ENCODE data around the gene NSD1.
"Not testable (repeated sequence)": the region's sequence is repeated elsewhere in the genome, so short reads cannot be mapped to it uniquely, and the experiment has no call there.

The NSD1 gene

DNA sequence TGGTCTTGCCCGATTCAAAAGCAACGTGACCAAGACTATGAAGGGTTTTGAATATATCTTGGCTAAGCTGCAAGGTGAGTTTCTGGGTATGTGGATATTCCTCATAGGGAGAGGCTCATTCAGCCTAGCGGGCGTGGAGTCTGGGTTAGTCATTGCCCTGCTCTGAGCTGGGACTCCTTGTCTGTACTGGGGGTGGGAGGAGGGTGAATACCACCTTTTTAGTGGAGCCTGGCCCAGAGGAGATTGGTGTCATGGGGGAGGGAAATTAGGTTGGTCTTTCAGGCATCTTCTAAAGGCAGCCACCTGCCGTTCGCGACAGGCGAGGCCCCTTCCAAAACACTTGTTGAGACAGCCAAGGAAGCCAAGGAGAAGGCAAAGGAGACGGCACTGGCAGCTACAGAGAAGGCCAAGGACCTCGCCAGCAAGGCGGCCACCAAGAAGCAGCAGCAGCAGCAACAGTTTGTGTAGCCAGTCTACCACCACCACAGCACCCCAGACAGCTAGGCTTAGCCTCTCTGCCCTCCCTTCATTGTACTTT lies 172.6 kb downstream of the NSD1 start:
- DNase-seq = not testable (repeated sequence)

GRCh38 chr5:177306674-177307543 lies 173.3 kb downstream of the NSD1 start:
- no peak for DNase-seq

DNA sequence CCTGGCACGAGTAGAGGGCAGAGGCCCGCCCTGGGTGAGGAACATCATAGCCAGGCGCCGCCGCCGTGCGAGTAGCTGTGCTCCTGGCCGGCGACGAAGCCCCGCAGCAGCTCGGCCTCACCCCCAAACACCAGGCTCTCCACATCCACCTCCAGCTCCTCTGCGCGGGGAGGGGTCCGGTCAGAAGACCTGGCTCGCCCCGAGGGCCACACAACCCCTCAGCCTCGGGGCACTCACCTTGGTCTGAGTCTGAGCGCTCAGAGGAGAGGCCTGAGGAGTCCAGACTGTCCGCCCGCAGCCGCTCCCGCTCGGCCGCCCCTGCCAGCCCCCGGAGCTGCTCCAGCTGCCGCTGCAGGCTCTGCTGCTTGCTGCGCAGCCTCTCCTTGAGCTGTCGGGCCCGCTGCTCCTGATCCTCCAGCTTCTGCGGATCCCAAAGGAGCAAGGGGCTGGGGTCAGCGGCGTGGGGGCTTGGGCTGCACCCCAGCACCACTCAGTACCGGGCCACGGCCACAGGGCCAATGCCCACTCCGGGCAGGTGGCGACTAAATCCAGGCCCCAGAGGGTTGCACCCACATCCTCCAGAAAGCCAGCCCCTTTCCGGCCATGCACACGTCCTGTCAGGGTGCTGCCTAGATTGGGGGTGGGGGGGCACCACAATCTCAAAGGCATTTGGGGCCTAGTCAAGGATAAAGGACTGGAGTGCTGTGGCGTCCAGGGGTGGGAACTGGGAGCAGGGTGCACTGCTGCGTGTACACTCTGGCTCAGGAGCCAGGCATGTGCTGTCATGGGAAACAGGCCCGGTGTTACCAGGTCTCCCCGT lies 174.2 kb downstream of the NSD1 start:
- no peak for DNase-seq

- DNase-seq = no peak
Observed at GRCh38 chr5:177308740-177309139, 175.2 kb downstream of the NSD1 start.

- DNase-seq = peak in 7 of 51 donors; percentile 14 to 31 (median 27)
Observed at GRCh38 chr5:177309351-177310191, 176.0 kb downstream of the NSD1 start.

DNA sequence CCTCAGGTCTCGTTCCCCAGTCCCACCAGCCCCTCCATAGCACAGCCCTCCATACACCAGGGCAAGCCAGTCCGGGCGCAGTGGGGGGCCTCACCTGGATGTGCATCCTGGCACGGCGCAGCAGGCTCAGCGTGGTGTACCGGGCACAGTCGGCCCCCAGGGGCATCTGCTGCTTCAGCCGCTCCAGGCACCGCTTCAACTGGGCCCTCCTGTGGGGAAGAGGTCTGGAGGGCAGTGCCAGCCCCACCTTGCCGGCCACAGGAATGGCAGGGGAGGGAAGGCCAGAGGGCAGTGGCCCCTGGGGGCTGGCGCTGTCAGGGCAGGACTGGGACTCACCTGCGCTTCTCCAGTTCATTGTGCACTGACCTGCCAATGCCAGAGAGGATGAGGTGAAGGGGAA lies 176.8 kb downstream of the NSD1 start:
- no peak for DNase-seq

GRCh38 chr5:177310757-177311391 lies 177.3 kb downstream of the NSD1 start:
- DNase-seq = no peak

GRCh38 chr5:177311392-177311722 lies 177.8 kb downstream of the NSD1 start:
- no peak for DNase-seq

- DNase-seq = peak; percentile 2 to 94 (median 81)
Observed at GRCh38 chr5:177311723-177312648, 178.4 kb downstream of the NSD1 start, which contains the start of gene MXD3. Gene MXD3 (minus strand): TSS chr5:177311898. CDS start chr5:177311830, 68 bp downstream.

GRCh38 chr5:177312649-177313181 lies 179.1 kb downstream of the NSD1 start:
- DNase-seq = no peak

DNA sequence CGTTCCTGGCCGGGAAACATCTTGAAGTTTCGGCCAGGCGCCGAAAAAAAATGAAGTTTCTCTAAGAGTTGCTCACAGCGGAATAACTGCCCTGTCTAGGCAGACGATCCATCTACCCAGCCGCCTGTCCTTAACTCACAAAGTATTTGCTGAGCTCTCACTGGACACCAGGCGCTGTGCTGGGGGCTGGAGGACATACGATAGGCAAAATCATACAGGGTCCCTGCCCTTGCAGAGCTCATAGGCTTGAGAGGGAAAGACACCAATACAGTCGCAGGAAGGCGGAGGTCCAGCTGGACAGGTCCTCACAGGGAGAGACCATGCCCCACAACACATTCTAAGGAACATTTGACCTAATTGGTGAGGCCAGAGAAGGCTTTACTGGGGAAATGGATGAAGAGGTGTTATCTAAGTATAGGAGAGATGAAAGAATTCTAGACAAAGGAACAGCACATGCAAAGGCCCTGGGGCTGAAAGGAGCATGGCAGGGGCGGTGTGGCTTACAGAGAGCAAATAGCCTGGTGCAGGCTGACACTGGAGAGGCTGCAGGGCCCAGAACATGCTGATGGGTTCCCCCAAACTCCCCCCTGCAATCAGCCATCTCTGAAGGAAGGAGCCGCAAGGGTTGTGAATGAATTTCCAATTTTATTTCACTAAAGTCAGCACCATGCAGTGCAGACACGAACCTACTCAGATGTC lies 180.1 kb downstream of the NSD1 start:
- DNase-seq = no peak

DNA sequence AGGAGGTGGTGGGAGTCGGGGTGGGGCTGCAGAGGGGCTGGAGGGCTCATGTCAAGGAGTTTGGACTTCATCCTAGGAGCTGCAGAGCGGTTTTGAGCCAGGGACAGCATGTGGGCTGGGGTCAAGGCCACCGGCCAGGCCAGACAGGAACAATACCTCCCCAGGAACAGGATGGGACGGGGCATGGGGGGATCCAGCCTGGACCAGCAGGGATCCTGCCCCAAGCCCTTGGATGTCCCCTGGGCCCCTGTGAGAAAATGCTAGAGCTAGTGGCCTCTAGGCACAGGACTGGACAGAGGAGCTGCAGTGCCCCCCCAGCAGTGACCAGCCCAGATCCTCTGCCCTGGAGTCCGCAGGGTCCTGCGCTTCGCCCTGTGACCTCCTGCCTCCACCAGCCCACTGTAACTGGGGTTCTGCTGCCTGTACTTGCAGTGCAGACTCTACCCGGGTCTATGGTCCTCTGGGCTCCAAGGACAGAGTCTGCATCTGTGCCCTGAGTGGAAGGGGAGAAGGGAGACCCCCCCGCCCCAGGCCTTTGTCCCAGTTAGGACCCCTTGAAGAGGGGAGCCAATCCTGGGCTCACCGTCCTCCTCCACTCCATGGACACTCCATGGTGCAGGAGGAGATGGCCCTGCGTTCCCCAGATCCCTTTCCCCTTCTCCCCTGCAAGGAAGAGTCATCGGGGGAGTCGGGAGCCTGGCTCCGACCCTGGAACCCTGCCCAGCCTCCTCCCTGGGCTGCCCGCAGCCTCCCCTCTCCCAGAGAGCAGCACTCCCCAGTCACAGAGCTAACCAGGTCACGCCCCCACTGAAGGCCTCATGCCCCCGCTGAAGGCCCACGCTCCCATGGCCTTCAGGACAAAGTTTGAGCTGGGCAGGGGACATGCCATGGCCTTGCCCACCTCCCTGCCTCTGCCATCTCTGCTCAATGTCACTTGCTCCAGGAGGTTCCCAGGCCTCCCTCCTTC lies 181.1 kb downstream of the NSD1 start:
- DNase-seq = no peak

DNA sequence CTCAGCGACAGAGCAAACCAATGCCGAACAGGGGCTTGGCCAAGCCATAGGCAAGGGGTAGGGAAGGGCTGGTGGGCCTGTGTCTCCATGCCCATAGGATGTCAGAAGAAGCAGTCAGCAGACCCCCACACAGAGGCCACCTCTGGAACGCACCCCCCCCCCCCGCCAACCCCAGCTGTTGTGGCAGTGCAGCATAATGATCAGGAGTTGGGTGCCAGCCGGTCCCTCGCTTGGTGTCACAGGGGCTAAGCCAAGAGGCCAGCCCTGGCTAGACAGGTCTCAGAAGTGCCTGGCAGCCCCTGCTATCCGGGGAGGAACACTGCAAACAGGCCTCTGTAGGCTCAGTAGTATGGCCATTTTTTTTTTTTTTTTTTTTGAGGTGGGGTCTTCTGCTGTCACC lies 181.8 kb downstream of the NSD1 start:
- DNase-seq = no peak

GRCh38 chr5:177316005-177316404 lies 182.4 kb downstream of the NSD1 start:
- DNase-seq = no peak

DNA sequence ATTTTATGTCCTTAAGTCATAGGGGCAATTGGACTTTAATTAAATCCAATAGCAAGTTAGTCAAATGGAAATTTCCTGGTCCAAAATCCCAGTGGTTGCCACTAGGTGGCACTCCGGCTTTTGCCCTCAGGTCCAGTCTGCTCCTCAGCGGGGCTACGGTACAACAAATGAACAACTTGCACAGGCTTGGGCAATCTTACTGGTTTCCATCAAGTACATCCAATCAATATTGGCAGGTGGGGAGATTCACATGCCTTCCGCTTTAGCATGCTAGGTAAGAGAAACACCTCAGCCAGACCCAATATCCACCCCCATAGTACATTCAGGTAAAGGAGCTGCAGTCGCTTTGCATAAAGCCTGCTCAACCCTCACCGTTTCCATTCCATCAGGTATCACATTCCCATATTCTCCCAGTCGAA lies 184.4 kb downstream of the NSD1 start:
- peak in 34 of 51 donors; percentile 3 to 72 (median 40) for DNase-seq

DNA sequence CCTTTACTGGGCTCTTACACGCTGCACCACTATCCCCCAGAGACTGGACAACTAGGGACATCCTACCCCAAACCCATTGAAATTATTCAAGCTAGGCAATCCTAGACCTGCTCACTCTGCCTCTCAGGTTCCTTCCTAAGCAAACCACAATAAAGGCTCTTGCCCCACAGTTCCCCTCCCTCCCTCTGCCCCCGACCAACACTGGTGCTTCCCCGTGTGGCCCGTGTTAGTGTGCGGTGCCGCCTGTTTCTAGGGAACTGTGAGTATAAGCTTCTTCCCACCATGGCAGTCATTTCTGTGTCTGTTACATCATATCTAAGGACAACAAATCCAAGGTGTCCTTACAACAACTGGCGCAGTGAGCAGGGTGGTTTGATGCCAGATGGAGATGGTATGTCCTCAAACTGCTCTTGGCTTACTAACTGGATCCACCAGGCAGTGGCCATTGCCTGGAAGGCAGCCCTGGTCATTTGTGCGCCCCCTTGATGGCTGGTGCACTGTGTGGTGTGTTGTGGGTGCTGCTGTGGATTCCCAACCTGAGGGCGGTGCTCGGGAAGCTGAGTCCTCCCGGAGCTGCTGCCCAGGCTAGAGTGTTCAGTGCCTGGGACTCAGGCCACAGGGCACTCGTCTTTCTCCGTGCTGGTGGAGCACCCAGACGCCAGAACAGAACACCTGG lies 186.5 kb downstream of the NSD1 start:
- DNase-seq = no peak

DNA sequence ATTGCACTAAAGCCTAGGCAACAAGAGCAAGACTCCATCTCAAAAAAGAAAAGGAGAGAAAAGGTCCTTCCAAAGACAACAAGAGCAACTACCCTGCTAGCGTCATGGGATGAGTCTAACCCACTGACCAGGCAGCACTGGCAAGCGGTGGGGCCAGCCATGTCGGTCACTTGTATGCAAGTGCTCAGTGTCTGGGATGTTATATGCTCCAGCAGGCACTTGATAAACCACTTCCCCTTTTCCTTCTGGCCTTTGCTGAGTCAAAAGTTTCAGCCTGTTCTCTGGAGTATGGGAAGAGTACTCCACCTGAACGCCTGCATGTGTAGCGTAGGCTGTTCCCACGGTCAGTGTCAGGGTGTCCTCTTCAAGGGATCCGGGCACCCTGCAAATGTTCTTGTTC lies 187.3 kb downstream of the NSD1 start:
- DNase-seq = no peak

Measured in hypothalamus (tissue), 51 donors.